OCI-LY3 (cell line): Measurements from ENCODE around the gene HNRNPUL2.

Source experiments
- H2AFZ ChIP-seq: fragments of 200-600, 300-600 bp; shearing (Covaris generic); 2 replicates; pipeline ENCODE4 v1.6.0; 2014; ENCODE audit warnings: antibody characterized with exemption, low read depth, low read length
- H3K27ac ChIP-seq: fragments of 200-600, 300-600 bp; sonication (generic); 2 replicates; pipeline ENCODE4 v1.5.1; 2014; ENCODE audit warnings: mild to moderate bottlenecking, low read length, moderate library complexity, mixed read lengths
- H3K27me3 ChIP-seq: fragments of 200-600, 300-600 bp; sonication (generic); 2 replicates; pipeline ENCODE4 v1.6.1; 2014; ENCODE audit warnings: low read depth, low read length, mixed read lengths
- H3K36me3 ChIP-seq: fragments of 200-600, 300-600 bp; sonication (generic); replicated peaks from 2 replicates; pipeline ENCODE3; 2014; ENCODE audit warnings: low read depth, low read length, mixed read lengths
- H3K4me1 ChIP-seq: fragments of 300-600, 200-600 bp; sonication (generic); 2 replicates; pipeline ENCODE4 v1.6.1; 2014; ENCODE audit warnings: low read length, mixed read lengths
- H3K4me2 ChIP-seq: fragments of 200-600, 300-600 bp; sonication (generic); 2 replicates; pipeline ENCODE4 v1.6.1; 2014; ENCODE audit warnings: low read length, mixed read lengths
- H3K4me3 ChIP-seq: fragments of 300-600, 200-600 bp; sonication (generic); 2 replicates; pipeline ENCODE4 v1.5.1; 2014; ENCODE audit warnings: antibody characterized with exemption, mild to moderate bottlenecking, low read length, moderate library complexity
- H3K79me2 ChIP-seq: fragments of 300-600, 200-600 bp; shearing (Covaris generic); 2 replicates; pipeline ENCODE4 v1.6.1; 2014; ENCODE audit warnings: mild to moderate bottlenecking, low read length, mixed read lengths
- H3K9ac ChIP-seq: fragments of 300-600, 200-600 bp; shearing (Covaris generic); 2 replicates; pipeline ENCODE4 v1.6.0; 2014; ENCODE audit warnings: mild to moderate bottlenecking, low read length, moderate library complexity
- H3K9me3 ChIP-seq: fragments of 200-600, 300-600 bp; shearing (Covaris generic); 2 replicates; pipeline ENCODE4 v1.6.1; 2014; ENCODE audit warnings: low read length, mixed read lengths; ENCODE audit not compliant: insufficient read depth
- H4K20me1 ChIP-seq: fragments of 200-600, 300-600 bp; sonication (generic); 2 replicates; pipeline ENCODE4 v1.6.1; 2016; ENCODE audit warnings: low read length, mixed read lengths; ENCODE audit not compliant: insufficient read depth
- EZH2phosphoT487 ChIP-seq: fragments of 200-600 bp; shearing (Covaris generic); IDR thresholded peaks from 2 replicates; pipeline ENCODE4 v1.6.1; 2018; ENCODE audit warnings: antibody characterized with exemption, mixed run types, low read depth
- TF ChIP-seq, protein P1 (sequence below): fragments of 200-600, 300-600 bp; sonication (generic); IDR thresholded peaks from 2 replicates; pipeline ENCODE4 v1.5.1; 2014; ENCODE audit warnings: antibody characterized with exemption, low read length, low read depth

The HNRNPUL2 gene

DNA sequence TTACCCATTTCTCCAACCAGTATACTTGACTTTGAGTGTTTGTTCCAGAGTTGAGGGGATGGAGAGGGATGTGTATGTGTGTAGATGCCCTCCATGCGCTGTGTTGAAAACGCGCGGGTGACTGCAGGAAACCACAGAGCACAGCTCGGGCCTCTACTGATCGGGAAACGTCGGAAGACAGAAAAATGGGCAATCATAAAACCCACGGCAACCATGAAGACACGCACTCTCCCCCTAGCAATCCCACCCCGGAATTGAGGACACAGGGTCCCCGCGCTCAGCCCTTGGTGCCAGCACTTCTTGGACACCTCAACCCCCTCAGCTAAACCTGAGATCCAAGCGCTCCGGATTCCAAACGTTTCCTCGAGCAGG lies 56.0 kb downstream of the HNRNPUL2 start:
- peaks cover 75% of the 10 kb centered on the region for H3K79me2 ChIP-seq
- H3K27me3 ChIP-seq = no peaks in the 10 kb centered on the region
- peak overlapping the region; percentile 85 for H3K4me2 ChIP-seq
- H3K27ac ChIP-seq = peak overlapping the region; percentile 76
- no peaks in the 10 kb centered on the region for H4K20me1 ChIP-seq
- peak overlapping the region; percentile 86 for H3K4me3 ChIP-seq
- H3K36me3 ChIP-seq = peaks cover 32% of the 10 kb centered on the region
- peaks cover 32% of the 10 kb centered on the region for H3K4me1 ChIP-seq
- peak overlapping the region; percentile 74 for H2AFZ ChIP-seq
- H3K9ac ChIP-seq = peak overlapping the region; percentile 85
- TF ChIP-seq, protein P1, sequence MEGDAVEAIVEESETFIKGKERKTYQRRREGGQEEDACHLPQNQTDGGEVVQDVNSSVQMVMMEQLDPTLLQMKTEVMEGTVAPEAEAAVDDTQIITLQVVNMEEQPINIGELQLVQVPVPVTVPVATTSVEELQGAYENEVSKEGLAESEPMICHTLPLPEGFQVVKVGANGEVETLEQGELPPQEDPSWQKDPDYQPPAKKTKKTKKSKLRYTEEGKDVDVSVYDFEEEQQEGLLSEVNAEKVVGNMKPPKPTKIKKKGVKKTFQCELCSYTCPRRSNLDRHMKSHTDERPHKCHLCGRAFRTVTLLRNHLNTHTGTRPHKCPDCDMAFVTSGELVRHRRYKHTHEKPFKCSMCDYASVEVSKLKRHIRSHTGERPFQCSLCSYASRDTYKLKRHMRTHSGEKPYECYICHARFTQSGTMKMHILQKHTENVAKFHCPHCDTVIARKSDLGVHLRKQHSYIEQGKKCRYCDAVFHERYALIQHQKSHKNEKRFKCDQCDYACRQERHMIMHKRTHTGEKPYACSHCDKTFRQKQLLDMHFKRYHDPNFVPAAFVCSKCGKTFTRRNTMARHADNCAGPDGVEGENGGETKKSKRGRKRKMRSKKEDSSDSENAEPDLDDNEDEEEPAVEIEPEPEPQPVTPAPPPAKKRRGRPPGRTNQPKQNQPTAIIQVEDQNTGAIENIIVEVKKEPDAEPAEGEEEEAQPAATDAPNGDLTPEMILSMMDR = no peak
- TF ChIP-seq EZH2phosphoT487 = no peak
- H3K9me3 ChIP-seq = no peaks in the 10 kb centered on the region

- peaks cover 86% of the 10 kb centered on the region for H3K79me2 ChIP-seq
- no peaks in the 10 kb centered on the region for H3K9me3 ChIP-seq
- H3K4me2 ChIP-seq = no peak overlapping the region
- TF ChIP-seq EZH2phosphoT487 = no peak
- TF ChIP-seq, protein P1 = no peak
- H3K4me1 ChIP-seq = peaks cover 32% of the 10 kb centered on the region
- no peaks in the 10 kb centered on the region for H3K27me3 ChIP-seq
- no peak overlapping the region for H2AFZ ChIP-seq
- H3K9ac ChIP-seq = no peak overlapping the region
- H3K27ac ChIP-seq = peak overlapping the region; percentile 16; the same call in 1 of the 2 replicates
- no peaks in the 10 kb centered on the region for H4K20me1 ChIP-seq
- no peak overlapping the region for H3K4me3 ChIP-seq
- H3K36me3 ChIP-seq = peaks cover 38% of the 10 kb centered on the region
Measured at GRCh38 chr11:62669420-62670161, 57.7 kb downstream of the HNRNPUL2 start.

DNA sequence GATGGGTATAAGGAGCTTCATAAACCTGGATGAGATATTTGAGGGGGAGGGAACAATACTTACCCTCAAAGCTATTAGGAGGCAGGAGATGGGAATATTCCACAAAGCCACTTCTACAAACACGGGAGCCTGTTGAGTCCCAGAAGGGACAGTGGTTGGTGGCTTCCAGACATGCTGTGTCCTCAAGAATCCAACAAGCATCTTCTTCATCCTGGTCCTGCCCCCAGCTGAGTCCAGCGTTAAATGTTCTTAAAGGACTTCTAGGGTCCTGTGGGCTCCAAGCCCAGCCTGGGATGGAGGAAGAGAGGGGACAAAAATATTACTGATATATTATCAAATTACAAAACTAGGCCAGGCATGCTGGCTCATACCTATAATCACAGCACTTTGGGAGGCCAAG lies 59.8 kb downstream of the HNRNPUL2 start:
- TF ChIP-seq, protein P1 = no peak
- TF ChIP-seq EZH2phosphoT487 = no peak
- Histone ChIP-seq H3K4me3 (peak overlapping the region; percentile 88), H3K9me3 (no peaks in the 10 kb centered on the region), H3K79me2 (peaks cover 83% of the 10 kb centered on the region), H3K36me3 (peaks cover 34% of the 10 kb centered on the region), H2AFZ (no peak overlapping the region), H3K27me3 (no peaks in the 10 kb centered on the region), H3K9ac (peak overlapping the region; percentile 95), H3K27ac (peak overlapping the region; percentile 85), H3K4me1 (peaks cover 25% of the 10 kb centered on the region), H4K20me1 (no peaks in the 10 kb centered on the region), H3K4me2 (peak overlapping the region; percentile 90)

- H3K4me1 ChIP-seq = peaks cover 23% of the 10 kb centered on the region
- peak overlapping the region; percentile 88 for H3K4me3 ChIP-seq
- no peaks in the 10 kb centered on the region for H3K9me3 ChIP-seq
- peak overlapping the region; percentile 85 for H3K27ac ChIP-seq
- H4K20me1 ChIP-seq = no peaks in the 10 kb centered on the region
- H2AFZ ChIP-seq = no peak overlapping the region
- no peaks in the 10 kb centered on the region for H3K27me3 ChIP-seq
- H3K79me2 ChIP-seq = peaks cover 72% of the 10 kb centered on the region
- peak overlapping the region; percentile 90 for H3K4me2 ChIP-seq
- H3K36me3 ChIP-seq = peaks cover 35% of the 10 kb centered on the region
- peak overlapping the region; percentile 95 for H3K9ac ChIP-seq
- TF ChIP-seq, protein P1 = no peak
- no peak for TF ChIP-seq EZH2phosphoT487
Measured at GRCh38 chr11:62666259-62666926, 60.9 kb downstream of the HNRNPUL2 start.
